Middle frontal gyrus (tissue), 1 donor: Measurements from ENCODE around the gene TMEM45B.
"Not testable (repeated sequence)": the region's sequence is repeated elsewhere in the genome, so short reads cannot be mapped to it uniquely, and the experiment has no call there.

Experiments
- DNase-seq: peaks from one replicate; pipeline ENCODE4 v3.0.0-alpha.2; 2015; ENCODE audit warnings: low spot score; ENCODE audit errors: extremely low spot score

The TMEM45B gene

DNA sequence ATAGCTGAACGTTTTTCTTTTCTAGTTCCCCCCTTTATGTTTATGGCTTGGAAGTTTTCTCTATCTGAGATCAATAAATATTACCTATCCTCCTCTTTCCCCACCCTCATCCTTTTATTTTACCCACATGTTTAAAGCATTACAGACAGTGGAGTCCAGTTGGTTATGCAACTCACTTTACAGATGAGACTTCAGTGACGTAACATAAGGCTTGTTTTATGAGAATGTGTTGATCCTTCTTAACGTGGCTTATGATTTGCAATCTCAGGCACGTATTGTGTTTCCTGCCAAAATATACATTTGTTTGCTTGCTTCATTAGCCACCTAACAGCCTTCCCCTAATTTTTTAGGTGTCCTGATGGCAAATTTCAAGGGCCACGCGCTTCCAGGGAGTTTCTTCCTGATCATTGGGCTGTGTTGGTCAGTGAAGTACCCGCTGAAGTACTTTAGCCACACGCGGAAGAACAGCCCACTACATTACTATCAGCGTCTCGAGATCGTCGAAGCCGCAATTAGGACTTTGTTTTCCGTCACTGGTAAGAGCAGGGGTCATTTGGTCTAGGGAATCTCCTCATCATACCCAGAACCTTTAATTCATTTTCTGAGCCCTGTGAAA lies 36.6 kb downstream of the TMEM45B start:
- DNase-seq, result no peak

DNA sequence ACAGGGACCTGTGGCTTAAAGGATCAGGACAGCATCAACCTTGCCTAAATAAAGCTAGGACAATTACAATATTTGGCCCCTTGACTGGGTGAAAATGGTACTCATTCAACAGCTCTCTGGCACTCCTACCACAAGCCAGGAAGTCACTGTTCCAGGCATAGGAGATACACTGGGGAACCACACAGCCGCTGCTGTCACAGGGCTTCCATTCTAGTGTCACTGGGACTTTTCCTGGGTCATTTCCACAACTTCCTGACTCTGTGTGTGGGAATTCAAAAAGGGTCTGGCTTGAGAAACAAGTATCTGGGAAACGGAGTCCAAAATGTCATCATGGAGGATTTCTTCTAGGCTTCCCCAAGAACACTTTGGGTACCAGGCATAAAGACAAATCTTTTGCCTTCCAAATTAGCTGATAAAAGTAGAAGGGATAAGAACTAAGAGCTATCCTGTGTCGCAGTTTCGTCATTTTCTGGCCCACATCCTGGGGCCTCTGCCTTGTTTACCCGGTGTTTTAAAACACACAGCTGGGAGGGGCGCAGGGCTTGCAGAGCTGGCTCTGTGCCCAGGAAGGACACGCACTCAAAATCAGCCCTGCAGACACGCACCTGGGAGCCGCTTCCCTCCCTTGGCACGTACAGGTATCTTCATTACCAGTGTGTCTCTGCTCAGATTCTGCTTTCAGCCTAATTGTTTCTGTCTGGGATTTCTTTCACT lies 38.0 kb downstream of the TMEM45B start:
- DNase-seq, result no peak

DNA sequence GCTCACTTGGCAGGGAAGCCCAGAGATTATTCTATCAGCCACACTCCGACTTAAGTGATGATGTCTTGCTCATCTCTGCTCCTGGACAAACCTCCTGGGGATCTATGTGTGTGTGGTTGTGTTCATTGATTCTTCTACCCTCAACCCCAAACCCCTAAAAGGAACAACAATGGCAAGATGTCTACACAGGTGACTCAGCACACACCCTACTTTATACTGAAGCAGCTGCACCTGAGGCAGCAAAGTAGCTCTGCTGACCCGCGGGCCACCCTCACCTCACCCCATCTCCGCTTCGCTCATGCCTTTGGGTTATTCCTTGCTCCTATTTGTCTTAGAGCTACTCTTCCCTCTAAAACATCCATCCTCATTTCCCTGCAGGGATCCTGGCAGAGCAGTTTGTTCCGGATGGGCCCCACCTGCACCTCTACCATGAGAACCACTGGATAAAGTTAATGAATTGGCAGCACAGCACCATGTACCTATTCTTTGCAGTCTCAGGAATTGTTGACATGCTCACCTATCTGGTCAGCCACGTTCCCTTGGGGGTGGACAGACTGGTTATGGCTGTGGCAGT lies 38.7 kb downstream of the TMEM45B start:
- no peak for DNase-seq

DNA sequence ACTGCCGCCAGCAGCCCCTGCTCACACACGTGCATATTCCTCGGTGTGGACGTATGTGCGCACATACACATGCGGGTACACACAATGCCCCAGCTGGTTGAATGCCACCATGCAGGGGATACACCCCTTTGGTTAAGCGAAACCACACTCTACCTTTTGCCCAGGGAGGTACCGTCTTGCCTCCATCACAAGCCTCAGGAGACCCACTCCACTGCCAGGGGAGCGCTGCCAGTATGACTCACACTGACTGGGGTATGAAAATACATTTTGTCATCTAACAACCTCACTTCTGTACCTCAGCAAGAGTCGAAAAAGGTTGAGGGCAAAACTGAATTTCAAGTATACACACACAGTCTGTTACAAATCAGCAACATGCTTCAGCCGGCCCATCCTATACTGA lies 39.4 kb downstream of the TMEM45B start:
- no peak for DNase-seq

DNA sequence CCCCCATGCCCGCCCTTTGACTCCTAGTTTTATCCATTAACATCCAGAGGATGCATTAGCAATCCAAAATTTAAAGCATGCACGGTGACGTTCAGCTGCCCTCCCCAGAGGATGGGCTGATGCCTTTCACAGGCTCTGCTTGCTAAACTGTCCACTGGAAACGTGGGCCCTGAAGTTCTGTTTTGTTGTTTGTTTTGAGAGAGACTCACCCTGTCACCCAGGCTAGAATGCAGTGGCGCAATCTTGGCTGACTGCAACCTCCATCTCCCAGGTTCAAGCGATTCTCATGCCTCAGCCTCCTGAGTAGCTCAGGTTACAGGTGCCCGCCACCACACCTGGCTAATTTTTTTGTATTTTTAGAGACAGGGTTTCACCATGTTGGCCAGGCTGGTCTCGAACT lies 40.4 kb downstream of the TMEM45B start:
- no peak for DNase-seq

DNA sequence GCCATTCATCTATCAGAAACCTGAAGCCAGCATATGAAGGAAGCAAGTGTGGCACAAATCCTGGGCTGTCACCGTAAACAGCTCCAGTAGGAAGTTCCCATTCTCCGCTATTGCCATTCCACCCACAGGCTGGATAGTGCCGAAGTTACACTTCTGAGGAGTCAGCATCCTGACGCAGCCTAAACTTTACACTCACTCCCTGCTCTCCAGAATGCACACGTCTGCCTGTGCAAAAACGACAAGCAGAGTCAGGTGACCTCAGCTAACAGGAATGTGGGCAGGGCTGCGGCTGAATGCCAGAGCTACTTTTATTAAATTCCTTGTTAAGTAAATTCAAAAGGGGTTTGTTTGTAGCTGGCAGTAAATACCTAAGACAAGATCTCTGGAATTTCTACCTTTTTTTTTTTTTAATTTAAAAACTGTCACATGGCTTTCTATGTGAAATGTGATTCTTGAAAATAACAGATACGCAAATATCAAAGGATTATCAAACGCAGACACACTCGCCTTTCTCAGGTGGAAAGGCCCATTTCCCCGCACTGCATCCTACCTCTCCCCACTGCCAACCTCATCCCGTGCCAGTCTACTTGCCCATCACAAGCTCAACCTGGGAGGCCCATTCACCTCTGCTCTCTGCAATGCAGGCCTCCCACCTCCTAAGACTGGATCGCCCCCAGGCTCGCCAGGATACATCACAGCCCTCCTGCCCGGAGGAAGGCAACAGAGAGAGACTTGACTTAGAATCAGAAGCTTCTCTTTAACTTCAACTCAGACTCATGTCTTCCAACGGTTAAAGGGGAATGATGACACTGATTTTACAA lies 46.3 kb downstream of the TMEM45B start:
- no peak for DNase-seq

DNA sequence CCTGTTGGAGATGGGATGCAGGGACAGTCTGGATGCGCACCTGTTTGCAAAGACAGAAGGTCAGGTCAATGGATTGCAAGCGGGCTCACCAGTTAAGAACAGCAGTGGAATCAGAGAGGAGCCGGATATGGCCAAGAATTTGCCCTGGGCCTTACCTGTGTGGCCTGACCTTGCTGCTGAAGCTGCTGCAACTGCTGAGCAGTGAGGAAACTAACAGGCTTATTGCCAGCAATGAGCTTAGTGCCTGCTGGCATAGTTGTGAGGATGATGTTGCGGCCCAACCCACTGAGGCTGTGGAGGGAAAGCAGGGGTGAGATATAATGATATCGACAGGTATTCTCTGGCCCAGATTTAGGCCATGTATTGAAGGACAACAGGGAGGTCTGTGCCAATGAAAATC lies 49.2 kb downstream of the TMEM45B start:
- DNase-seq, result no peak

DNA sequence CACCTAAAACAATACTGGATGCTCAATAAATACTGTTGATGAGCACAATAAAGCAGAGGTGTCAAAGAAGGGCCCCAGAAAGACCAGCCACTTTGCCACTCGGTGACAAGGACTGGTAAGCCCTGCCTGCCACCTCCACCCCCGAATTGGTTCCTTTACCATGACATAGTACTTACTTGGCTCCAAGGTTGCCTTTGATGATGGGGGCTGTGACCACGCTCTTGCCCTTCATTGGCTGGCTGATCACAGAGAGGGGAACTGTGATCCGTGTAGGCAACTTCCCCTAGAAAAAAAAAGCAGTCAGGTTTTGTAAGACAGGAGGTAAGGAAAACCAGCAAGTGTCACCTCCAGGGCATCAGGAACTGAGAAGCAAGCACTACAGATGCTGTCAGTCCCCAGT lies 50.1 kb downstream of the TMEM45B start:
- no peak for DNase-seq

DNA sequence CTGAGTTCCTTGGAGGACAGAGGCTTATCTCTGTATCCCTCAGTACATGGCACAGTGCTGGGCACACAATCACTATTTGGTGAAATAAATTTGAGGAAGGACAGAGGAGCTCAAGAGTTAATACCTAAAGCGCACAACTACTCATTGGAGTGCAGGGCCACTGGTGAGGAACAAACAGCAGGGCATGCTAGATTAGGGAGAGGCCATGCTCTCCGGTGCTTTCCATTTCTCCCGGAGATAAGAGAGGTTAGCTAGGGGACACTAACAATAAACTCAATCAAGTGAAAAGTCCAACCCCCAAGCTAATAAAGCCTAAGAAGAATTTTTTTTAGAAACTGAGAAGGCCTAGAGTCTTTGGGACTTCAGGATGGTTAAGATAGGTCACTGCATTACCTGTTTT lies 50.7 kb downstream of the TMEM45B start:
- DNase-seq, result no peak

DNA sequence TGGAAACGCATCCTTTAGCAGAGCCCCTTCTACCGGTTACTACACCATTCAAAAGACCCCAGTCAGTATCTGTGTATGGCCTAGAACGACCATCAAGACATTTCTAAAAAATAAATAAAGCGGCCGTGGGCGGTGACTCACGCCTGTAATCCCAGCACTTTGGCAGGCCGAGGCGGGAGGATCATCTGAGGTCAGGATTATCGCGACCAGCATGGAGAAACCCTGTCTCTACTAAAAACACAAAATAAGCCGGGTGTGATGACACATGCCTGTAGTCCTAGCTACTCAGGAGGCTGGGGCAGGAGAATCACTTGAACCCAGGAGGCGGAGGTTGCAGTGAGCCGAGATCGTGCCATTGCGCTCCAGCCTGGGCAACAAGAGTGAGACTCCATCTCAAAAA lies 53.0 kb downstream of the TMEM45B start:
- DNase-seq, result not testable (repeated sequence)

DNA sequence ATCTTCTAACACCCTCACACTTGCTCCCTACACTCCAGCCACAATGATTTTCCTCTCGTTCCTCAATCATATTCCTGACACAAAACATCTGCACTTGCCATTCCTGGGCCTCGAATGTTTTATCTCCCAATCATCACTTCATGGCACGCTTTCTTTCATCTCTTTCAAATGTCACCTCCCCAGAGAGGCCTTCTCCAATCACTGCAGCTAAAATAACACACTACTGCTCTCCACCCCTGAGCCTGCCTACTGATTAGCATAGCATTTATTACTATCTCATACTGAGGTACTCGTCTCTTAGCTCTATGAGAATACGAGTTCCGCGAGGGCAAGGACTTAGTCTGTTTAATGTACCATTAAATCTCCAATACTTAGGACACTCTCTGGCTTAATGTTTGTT lies 56.3 kb downstream of the TMEM45B start:
- DNase-seq, result no peak

DNA sequence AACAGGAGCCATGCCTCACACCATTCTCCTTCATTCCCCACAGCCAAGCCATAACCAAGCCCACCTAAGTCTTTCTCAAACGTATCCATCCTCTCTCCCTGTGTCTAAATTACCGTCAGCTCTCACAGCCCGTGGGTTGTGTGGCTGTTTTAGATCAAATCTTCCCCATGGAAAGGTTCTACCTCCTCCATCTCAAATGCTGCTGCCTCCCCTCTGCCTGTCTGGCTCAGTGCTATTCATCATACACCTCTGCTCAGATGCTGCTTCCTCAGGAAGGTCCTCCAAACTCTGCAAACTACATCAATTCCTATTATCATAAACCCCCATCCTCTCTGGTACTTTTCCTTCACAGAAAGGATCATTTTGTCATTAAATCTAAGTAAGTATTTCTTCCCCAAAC lies 64.7 kb downstream of the TMEM45B start:
- no peak for DNase-seq

DNA sequence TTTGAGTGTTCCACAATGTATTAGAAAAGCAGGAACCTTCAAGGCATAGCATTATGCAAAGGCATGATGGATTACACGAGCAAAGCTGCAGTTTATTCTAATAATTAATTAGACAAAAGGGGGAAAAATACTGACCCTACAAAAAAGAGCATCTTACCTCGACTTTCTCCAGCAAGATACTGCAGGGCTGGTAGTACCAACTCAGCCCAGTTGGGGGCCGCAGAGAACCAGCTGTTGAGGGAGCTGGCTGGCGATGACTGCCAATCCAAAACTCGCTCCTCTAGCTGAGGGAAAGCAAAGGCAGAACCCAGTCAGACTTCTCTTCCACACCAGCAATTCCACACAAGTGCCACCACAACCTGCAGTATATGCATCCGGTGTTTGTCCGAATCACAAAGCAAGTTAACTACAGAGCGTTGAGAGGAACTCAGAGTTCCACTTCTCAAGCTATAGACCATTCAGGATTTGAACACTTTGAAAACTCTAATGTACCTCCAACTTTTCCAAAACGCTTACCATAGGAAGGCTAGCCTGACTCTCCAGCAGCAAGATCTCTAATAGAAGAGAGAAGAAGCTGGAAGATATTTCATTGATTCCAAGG lies 66.0 kb downstream of the TMEM45B start:
- DNase-seq, result no peak

DNA sequence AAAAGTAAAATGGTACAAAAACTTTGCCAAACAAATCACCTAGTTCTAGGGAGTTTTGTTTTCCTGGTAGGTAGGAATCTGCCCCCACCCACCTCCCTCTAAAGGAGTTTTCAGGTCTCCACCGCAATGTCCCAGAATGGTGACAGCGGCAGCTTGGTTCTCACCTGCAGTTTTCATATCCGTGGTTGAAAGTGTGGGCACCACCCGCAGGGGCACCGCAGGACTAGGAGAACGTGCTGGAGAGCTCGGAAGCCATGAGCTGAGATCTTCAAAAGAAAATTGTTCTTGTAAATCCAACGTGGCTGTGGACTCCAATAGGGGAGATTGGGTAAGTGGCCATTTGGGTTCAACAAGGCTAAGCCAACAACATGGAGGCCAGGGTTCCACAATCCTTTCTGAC lies 68.9 kb downstream of the TMEM45B start:
- DNase-seq, result no peak

DNA sequence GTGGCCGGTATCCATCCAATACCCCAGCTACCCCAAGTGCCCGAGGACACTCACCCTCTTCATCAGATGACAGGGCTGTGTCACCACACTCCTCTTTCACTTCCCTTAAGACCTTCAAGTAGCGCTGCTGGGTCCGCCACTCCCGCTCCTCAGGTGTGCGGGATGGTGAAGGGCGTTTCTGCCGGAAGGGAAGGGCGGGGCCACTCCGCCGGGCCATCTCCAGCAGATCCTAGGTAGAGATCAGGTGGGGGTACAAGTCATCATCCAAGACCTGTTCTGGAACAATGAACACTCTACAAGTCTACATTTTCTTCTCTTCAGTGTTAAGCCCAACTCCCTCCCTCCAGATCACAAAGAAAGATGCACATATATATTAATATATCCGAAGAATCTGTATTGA lies 69.7 kb downstream of the TMEM45B start:
- DNase-seq, result no peak

DNA sequence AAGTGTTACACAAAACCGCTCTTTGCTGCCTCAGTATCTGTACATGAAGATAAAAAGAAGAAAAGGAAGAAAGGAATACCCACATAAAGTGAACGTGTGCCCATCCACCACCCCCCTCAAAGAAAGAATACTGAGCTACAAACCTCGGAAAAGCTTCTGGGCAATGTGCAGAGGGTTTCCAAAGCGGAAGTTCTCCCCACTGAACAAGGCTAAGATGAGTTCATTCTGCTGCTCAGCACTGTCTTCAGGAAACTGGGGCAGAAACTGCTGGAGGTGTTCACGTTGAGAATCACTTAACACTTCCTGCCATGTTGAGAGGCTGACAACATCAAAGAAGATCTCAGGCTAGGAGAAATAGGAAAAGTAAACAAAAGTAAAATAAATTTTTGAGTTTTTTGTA lies 72.8 kb downstream of the TMEM45B start:
- no peak for DNase-seq

DNA sequence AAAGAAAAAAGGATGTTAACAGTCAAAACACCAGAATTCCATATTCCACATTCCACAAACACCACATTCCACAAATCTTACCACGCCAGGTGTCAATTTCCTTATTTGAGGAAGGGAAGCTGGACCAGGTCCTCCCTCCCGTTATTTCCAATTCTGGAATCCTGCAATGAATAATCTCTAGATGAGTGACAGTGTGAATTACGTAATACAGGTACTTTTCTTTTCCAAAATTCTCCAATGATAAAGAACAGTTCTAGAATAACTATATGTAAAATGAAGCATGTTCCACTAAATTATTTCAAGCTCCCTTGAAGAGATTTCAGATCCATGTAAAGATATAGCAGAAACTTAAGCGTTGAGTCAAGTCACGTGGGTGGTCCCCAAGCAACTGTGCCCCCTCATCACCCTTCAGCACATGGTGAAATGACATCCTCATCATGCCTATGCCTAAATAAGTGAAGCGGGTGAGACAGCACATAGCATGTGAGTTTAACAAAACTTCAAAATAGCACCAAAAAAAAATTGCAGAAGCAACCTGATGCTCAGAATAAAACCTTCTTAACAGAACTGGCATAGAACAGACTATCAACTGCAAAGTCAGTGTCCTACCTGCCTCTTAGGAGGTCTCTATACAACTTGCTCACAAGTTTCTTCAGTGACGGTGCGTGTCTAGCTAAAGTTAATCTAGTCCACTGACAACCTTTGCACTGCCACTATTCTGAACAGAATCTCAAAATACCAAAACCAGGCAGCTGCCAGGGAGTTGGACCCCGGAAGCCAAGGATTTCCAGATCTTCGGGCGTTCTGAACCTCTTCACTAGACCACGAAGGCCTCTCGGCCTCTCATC lies 78.9 kb downstream of the TMEM45B start:
- DNase-seq, result no peak

DNA sequence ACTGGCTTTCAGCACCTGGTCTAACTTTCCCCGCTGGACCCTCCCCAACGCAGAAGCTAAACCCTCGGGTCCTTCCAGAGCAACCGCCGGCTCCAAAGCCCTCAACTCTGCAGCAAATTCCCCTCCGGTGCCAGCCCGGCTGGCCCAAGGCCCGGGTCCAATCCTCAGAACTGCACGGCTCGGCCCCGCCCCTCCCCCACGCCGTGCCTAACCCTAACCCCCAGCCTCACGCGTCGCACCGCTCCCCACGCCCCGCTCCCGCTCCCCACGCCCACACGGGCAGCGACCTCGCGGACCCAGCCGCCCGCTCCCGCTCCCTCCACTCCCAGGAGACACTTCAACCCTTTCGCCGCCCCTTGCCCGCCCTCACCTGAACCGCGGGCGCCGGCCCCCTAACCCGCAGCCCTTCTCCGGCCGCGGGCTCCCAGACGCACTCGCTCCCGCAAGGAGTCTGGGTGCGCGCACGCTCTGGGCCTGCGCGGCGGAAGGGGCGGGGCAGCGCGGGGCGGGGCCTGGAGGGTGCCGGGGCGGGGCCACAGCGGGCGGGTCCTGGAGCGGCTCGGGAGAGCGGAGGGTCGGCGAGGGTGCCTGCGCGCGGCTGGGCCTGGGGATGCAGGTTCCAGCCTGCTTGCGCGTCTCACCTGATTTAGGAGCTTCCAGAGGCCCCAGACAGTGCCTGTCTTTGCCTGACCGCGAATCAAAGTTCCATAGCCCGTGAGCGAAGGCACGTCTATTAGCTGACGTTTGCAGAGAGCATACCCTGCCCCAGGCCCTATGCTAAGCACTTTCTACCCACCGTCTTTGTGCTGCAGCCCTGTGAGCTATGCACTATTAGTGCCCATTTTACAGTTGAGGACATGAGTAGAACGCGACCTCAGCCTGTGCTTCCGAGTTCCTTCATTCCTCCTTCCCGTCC lies 79.7 kb downstream of the TMEM45B start, which contains the start of gene NFRKB:
TSS of gene NFRKB (minus strand) at position 453 of the 916 bp plus-strand sequence. CDS start 2,729 bp downstream, outside the sequence.
- DNase-seq, result peak; percentile 48

DNA sequence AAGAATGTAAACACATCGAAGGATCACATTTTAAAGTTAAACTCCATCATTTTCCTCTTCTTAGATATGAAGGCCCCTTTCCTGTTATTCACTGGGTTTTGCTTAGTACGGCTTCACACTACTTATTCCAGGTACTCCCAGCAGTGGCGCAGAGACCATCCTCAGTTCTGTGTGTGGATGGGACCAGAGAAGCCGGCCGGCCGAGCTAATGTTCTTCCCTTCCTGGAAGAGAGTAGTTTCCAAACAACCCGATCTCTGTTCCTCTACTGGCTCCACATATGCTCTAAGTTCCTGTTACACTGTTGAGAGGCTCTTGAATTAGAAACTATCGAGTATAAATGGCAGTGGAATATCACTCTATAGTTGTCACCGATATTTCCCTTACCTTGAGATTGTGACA lies 80.4 kb downstream of the TMEM45B start:
- DNase-seq, result no peak

DNA sequence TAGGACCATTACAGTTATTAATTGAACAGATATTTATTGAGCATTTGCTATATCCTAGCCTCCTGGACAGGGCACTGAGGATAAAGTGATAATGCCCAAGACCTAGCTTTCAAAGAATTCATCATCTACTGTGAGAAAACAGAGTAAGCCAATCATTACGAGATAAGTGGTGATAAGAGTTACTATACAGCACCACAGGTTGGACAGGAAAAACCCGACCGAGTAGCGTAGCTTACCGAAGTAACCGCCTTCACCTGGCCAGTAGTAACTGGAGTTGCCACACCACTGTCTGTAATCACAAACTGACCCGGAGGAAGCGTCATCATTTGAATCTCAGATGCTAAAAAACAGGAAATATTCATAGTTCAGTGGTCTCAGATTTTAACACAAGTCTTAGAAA lies 89.8 kb downstream of the TMEM45B start:
- no peak for DNase-seq
